B cell (primary cell): Measurements from ENCODE around the gene LUC7L. TPM values are rescaled to one million over a fixed set of nuclear protein-coding genes. Genes with fewer than 3 reads are reported as not detected.

Experiments
- ATAC-seq: fragments of 200-7000 bp; cut with Tn5 transposase; one replicate; pipeline ENCODE4 v1.10.0; 2021; ENCODE audit warnings: low read depth, mild to moderate bottlenecking, moderate number of reproducible peaks, moderate library complexity
- CTCF ChIA-PET: fragments of 350-600 bp; sonication (Branson Sonifier 250); formaldehyde crosslinking; loops from one replicate; lab custom pipeline; 2021; ENCODE audit warnings: antibody characterized with exemption, inconsistent platforms; lab: Charles Lee
- POLR2A ChIA-PET: fragments of 350-600 bp; sonication (Branson Sonifier 250); formaldehyde crosslinking; loops from one replicate; lab custom pipeline; 2021; ENCODE audit warnings: antibody characterized with exemption; lab: Charles Lee
- DNase-seq: peaks from one replicate; pipeline ENCODE4 v3.0.0; 2013
- H2AFZ ChIP-seq: 2 replicates; pipeline ENCODE4 v1.6.1; 2012; ENCODE audit warnings: mild to moderate bottlenecking, low read depth, low read length; ENCODE audit not compliant: insufficient read depth, poor library complexity, severe bottlenecking
- H3K27ac ChIP-seq, 2 donors: 1 replicate in 1 of 2; 2 replicates in 1 of 2; pipeline ENCODE4 v1.5.1; 2012 to 2013; ENCODE audit warnings: low read length in 2 of 2, mild to moderate bottlenecking in 2 of 2, moderate library complexity in 1 of 2
- H3K27me3 ChIP-seq, 4 experiments: fragments of 200-600 bp in 1 of 4; sonication (generic) in 1 of 4; replicated peaks in 1 of 4; 1 replicate in 2 of 4; 2 replicates in 2 of 4; pipeline versions ENCODE4 v1.6.1 to v1.7.0; 2013 to 2016; ENCODE audit warnings: low read length in 3 of 4, mild to moderate bottlenecking in 2 of 4, mixed read lengths in 1 of 4, moderate library complexity in 1 of 4; ENCODE audit not compliant: insufficient read depth in 4 of 4, control insufficient read depth in 3 of 4; ENCODE audit errors: control extremely low read depth in 1 of 4
- H3K36me3 ChIP-seq, 2 experiments: replicated peaks in 1 of 2; 1 replicate in 1 of 2; 2 replicates in 1 of 2; pipeline versions ENCODE4 v1.6.1 to v1.7.1; 2013; ENCODE audit warnings: low read length in 1 of 2; ENCODE audit not compliant: insufficient read depth in 2 of 2, control insufficient read depth in 1 of 2; ENCODE audit errors: control extremely low read depth in 1 of 2, extremely low read depth in 1 of 2
- H3K4me1 ChIP-seq, 2 donors: fragments of 200-600 bp in 1 of 2; sonication (generic) in 1 of 2; 1 replicate in 1 of 2; 2 replicates in 1 of 2; pipeline versions ENCODE4 v1.5.1 to v1.6.1; 2013 to 2017; ENCODE audit warnings: low read length in 2 of 2; ENCODE audit not compliant: control insufficient read depth in 2 of 2, insufficient read depth in 2 of 2
- H3K4me2 ChIP-seq: replicated peaks from 2 replicates; pipeline ENCODE3; 2012; ENCODE audit warnings: mild to moderate bottlenecking, low read depth, low read length; ENCODE audit not compliant: poor library complexity, severe bottlenecking
- H3K4me3 ChIP-seq, 5 experiments: fragments of 200-600 bp in 1 of 5; sonication (generic) in 1 of 5; 1 replicate in 3 of 5; 2 replicates in 2 of 5; pipeline versions ENCODE4 v1.5.1 to v1.7.0; 2011 to 2016; ENCODE audit warnings: low read length in 4 of 5, mild to moderate bottlenecking in 4 of 5, low read depth in 2 of 5, control low read depth in 1 of 5, moderate library complexity in 1 of 5; ENCODE audit not compliant: insufficient read depth in 1 of 5; ENCODE audit errors: control extremely low read depth in 1 of 5, extremely low read depth in 1 of 5
- H3K79me2 ChIP-seq: fragments of 200-600 bp; sonication (generic); one replicate; pipeline ENCODE4 v1.6.0; 2016; ENCODE audit warnings: low read length; ENCODE audit not compliant: control insufficient read depth, insufficient read depth
- H3K9ac ChIP-seq: fragments of 200-600 bp; sonication (generic); 2 replicates; pipeline ENCODE4 v1.6.1; 2017; ENCODE audit warnings: mild to moderate bottlenecking, low read length, moderate library complexity
- H3K9me3 ChIP-seq, 3 donors: one replicate each; pipeline versions ENCODE4 v1.6.1 to v1.7.1; 2013; ENCODE audit warnings: low read length in 2 of 3; ENCODE audit not compliant: control insufficient read depth in 2 of 3, insufficient read depth in 1 of 3; ENCODE audit errors: control extremely low read depth in 1 of 3
- H4K20me1 ChIP-seq: 2 replicates; pipeline ENCODE4 v1.6.0; 2012; ENCODE audit warnings: mild to moderate bottlenecking, low read length; ENCODE audit not compliant: insufficient read depth, control insufficient read depth, poor library complexity, severe bottlenecking
- H3K27ac Mint-ChIP-seq: one replicate; pipeline ENCODE4 v1.8.0; 2021; ENCODE audit warnings: mixed read lengths
- H3K27me3 Mint-ChIP-seq: one replicate; pipeline ENCODE4 v1.8.0; 2021; ENCODE audit warnings: mixed read lengths
- H3K4me1 Mint-ChIP-seq: one replicate; pipeline ENCODE4 v1.8.0; 2021; ENCODE audit warnings: mixed read lengths
- H3K4me3 Mint-ChIP-seq: one replicate; pipeline ENCODE4 v1.8.0; 2021; ENCODE audit warnings: mixed read lengths
- H3K9me3 Mint-ChIP-seq: one replicate; pipeline ENCODE4 v1.8.0; 2022; ENCODE audit warnings: mixed read lengths; ENCODE audit not compliant: insufficient read depth
- CTCF ChIP-seq: fragments of 200-600 bp; IDR thresholded peaks from one replicate; pipeline ENCODE4 v1.8.0; 2022; ENCODE audit warnings: antibody characterized with exemption, mild to moderate bottlenecking
- EZH2 ChIP-seq: IDR thresholded peaks from 2 replicates; pipeline ENCODE4 v1.6.1; 2012; ENCODE audit warnings: borderline replicate concordance, low read depth, mild to moderate bottlenecking, moderate library complexity, low read length; ENCODE audit not compliant: insufficient read depth, poor library complexity, severe bottlenecking
- WGBS: methylation state at CpG from one replicate; pipeline ENCODE4 v1.1.5; 2013; ENCODE audit warnings: missing lambda C conversion rate; ENCODE audit not compliant: insufficient coverage; 5-methylcytosine and 5-hydroxymethylcytosine counted together
- intact Hi-C: fragments of 100-400 bp; cut with micrococcal nuclease; formaldehyde crosslinking; loops from one replicate; pipeline ENCODE4 v1.10.0; 2022
- polyA plus RNA-seq: library from polyadenylated mRNA; depleted of rRNA; stranded (reverse); fragments of >200 nt; gene quantifications from 2 replicates; pipeline ENCODE4 v1.2.3, GENCODE V29; 2012
- total RNA-seq, 2 donors: library from RNA; stranded (reverse); fragments of 120-200 nt in 1 of 2; gene quantifications; 1 replicate in 1 of 2; 2 replicates in 1 of 2; pipeline versions ENCODE4 v1.2.3 to v1.2.4, GENCODE V29; 2013 to 2022

LUC7L gene
- total and polyA plus RNA-seq, 2 donors (not counting 1 experiment from before 2014, with no cell fraction given) = 148 to 181 TPM

GRCh38 chr16:265002-265529, 35.8 kb upstream of the LUC7L start:
- Mint-ChIP-seq H3K9me3 (no peaks in the 10 kb centered on the region), H3K27me3 (no peaks in the 10 kb centered on the region), H3K4me1 (no peaks in the 10 kb centered on the region), H3K4me3 (no peak overlapping the region), H3K27ac (no peak overlapping the region)
- H3K27ac ChIP-seq = no peak overlapping the region
- no peaks in the 10 kb centered on the region for H3K9me3 ChIP-seq
- H2AFZ ChIP-seq = no peak overlapping the region
- no peak overlapping the region for H3K9ac ChIP-seq
- H3K4me2 ChIP-seq = no peak overlapping the region
- CTCF ChIA-PET = no interaction called here
- H3K36me3 ChIP-seq = peaks cover 0 to 26% of the 10 kb centered on the region in 2 experiments
- WGBS = 93% methylated on average over 14 of the region's 14 CpGs
- no peaks in the 10 kb centered on the region for H3K27me3 ChIP-seq
- POLR2A ChIA-PET = no interaction called here
- TF ChIP-seq CTCF (no peak), EZH2 (no peak)
- no peaks in the 10 kb centered on the region for H4K20me1 ChIP-seq
- intact Hi-C loops = no loop called here
- no peak for ATAC-seq
- DNase-seq = no peak
- no peaks in the 10 kb centered on the region for H3K79me2 ChIP-seq
- H3K4me1 ChIP-seq = no peaks in the 10 kb centered on the region
- H3K4me3 ChIP-seq = no peak overlapping the region

- no peaks in the 10 kb centered on the region for H3K9me3 Mint-ChIP-seq
- no peak for ATAC-seq
- no peak overlapping the region for H3K4me2 ChIP-seq
- no peaks in the 10 kb centered on the region for H3K4me1 ChIP-seq
- no peaks in the 10 kb centered on the region for H3K27me3 Mint-ChIP-seq
- no peaks in the 10 kb centered on the region for H3K4me1 Mint-ChIP-seq
- no peak overlapping the region for H3K27ac ChIP-seq
- no peaks in the 10 kb centered on the region for H4K20me1 ChIP-seq
- H3K9me3 ChIP-seq = no peaks in the 10 kb centered on the region
- peaks cover 0 to 30% of the 10 kb centered on the region in 2 experiments for H3K36me3 ChIP-seq
- DNase-seq = no peak
- H3K79me2 ChIP-seq = no peaks in the 10 kb centered on the region
- H3K4me3 Mint-ChIP-seq = no peak overlapping the region
- 95% methylated on average over 23 of the region's 23 CpGs for WGBS
- TF ChIP-seq CTCF (no peak), EZH2 (no peak)
- no peak overlapping the region for H3K27ac Mint-ChIP-seq
- no peak overlapping the region for H3K4me3 ChIP-seq
- no peaks in the 10 kb centered on the region for H3K27me3 ChIP-seq
- POLR2A ChIA-PET = no interaction called here
- H2AFZ ChIP-seq = no peak overlapping the region
- H3K9ac ChIP-seq = no peak overlapping the region
- intact Hi-C loops = no loop called here
- CTCF ChIA-PET = no interaction called here
These were observed 35.2 kb upstream of the LUC7L start for GRCh38 chr16:264440-264951.
